NCI-H526 treated with DMSO at 0.1 percent for 48 hours (cell line): Measurements from ENCODE around the gene ETFDH.
"Not testable (repeated sequence)": the region's sequence is repeated elsewhere in the genome, so short reads cannot be mapped to it uniquely, and the experiment has no call there.

Experiments used
- DNase-seq: peaks from one replicate; lab custom pipeline; 2025; lab: John Stamatoyannopoulos, UW

Gene ETFDH

DNA sequence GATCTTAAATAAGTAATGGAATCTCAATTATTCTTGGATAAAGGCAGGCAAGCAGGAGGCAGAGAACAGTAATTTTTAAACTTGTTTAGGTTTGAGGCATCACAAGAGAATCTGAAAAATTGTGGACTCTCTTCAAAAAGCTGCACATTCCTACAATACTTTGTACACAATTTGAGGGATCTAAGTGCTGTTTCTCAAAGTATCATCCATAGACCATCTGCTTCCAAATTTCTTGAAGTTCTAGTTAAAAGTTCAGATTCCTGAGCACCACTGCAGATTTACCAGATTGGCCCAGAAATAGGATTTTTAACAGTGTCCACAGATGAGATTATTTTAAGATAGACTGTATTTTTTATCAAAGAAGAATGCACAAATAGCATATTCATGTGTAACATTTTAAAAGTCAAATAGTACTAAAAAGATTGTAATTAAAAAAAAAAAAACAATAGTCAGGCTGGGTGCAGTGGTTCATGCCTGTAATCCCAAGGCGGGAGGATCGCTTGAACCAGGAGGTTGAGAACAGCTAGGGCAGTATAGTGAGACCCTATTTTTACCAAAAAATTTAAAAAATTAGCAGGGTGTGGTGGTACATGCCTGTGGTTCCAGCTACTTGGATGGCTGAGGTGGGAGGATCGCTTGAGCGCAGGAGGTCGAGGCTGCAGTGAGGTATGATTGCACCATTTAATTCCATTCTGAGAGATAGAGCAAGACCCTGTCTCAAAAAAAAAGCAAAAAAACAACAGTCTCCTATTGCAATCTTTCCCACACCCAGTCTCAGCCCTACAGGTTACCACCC, 82.5 kb downstream of the ETFDH start:
- no peak for DNase-seq

DNA sequence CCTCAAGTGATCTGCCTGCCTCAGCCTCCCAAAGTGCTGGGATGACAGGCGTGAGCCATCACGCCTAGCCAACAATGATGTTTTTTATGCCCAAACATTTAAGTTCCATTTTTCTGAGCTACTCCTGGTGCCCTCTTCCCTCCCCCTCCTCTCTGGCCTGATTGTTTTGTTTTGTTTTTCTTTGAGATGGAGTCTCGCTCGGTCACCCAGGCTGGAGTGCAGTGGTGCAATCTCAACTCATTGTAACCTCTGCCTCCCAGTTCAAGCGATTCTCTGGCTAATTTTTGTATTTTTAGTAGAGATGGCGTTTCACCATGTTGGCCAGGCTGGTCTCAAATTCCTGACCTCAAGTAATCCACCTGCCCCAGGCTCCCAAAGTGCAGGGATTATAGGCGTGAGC, 83.7 kb downstream of the ETFDH start:
- DNase-seq: not testable (repeated sequence)

DNA sequence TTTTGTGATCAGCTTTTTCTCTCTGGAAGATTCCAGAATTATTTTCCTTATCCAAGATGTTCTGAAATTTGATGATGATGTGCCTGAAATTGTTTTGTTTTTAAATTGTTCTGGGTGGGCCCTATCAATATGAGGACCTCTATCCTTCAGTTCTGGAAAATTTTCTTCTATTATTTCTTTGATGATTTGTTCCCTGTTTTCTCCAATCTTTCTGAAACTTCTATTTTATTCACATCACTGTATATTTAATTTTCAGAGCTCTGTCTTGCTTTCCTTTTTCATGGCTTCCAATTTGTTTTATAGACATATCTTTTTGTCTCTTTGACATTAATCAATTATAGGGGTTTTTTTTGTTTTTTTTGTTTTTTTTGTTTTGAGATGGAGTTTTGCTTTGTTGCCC, 84.5 kb downstream of the ETFDH start:
- no peak for DNase-seq

DNA sequence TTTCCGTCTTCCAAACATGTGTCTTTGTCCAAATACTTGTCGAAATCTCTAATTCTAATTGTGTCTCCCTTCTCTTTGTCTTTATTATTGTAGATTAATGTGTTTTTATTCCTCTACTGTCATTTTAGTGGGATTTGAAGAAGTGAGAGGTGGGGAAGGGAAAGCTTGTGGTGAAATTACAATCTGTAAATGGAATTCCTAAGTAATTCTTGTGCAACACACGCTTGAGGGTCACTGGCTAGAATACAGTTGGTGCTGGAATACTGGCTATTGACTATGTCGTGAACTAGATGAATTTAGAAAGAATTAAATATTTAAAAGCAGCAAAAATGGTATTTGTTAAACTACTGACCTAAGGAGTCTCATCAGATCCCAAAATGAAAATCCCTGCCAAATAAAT, 86.0 kb downstream of the ETFDH start:
- no peak for DNase-seq

DNA sequence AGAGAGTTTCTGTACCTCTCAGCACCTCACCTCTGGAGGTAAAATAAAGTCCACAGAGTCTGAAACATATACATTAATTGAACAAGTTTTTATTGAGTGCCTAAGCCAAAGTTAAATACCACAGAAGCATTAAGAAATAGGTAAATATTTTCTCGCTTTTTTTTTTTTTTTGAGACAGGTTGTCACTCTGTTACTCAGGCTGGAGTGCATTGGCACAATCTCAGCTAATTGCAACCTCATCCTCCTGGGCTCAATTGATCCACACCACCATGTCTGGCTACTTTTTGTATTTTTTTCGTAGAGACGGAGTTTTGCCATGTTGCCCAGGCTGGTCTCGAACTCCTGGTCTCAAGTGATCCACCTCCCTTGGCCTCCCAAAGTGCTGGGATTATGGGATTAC, 86.6 kb downstream of the ETFDH start:
- DNase-seq: no peak
